Transverse colon (tissue), 3 donors: ENCODE data around the gene CLINT1.

Experiments
- EP300 ChIP-seq: sonication (generic); formaldehyde crosslinking; IDR thresholded peaks from one replicate; pipeline ENCODE4 v1.6.1; 2017; ENCODE audit warnings: antibody characterized with exemption, low read depth
- POLR2A ChIP-seq: fragments of 450-650 bp; IDR thresholded peaks from one replicate; pipeline ENCODE4 v1.6.1; 2016; ENCODE audit warnings: antibody characterized with exemption, mild to moderate bottlenecking, moderate library complexity
- TF ChIP-seq, protein P1 (sequence below), 5 experiments: fragments of 200-600 bp in 3 of 5; fragments of 450-650 bp in 2 of 5; sonication (generic) in 3 of 5; IDR thresholded peaks; 1 replicate in 2 of 5; 2 replicates in 3 of 5; pipeline ENCODE4 v1.5.1; 2016 to 2017; ENCODE audit warnings: antibody characterized with exemption in 5 of 5, inconsistent platforms in 3 of 5, mild to moderate bottlenecking in 2 of 5, moderate library complexity in 1 of 5

DNA sequence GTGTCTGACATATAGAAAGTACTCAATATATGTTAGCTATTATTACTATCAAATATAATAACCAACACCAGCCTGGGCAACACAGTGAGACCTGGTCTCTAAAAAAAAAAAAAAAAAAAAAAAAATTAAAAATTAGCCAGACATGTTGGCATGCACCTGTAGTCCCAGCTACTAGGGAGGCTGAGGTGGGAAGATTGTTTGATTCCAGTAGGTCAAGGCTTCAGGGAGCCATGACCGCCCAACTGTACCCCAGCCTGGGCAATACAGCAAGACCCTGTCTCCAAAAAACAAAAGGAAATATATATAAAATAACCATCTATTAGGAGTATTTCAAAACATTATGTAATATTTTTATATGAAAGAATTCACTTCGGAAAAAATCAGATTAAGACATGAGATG, 40.6 kb downstream of the CLINT1 start:
- TF ChIP-seq POLR2A (no peak), EP300 (no peak)
- TF ChIP-seq, protein P1, sequence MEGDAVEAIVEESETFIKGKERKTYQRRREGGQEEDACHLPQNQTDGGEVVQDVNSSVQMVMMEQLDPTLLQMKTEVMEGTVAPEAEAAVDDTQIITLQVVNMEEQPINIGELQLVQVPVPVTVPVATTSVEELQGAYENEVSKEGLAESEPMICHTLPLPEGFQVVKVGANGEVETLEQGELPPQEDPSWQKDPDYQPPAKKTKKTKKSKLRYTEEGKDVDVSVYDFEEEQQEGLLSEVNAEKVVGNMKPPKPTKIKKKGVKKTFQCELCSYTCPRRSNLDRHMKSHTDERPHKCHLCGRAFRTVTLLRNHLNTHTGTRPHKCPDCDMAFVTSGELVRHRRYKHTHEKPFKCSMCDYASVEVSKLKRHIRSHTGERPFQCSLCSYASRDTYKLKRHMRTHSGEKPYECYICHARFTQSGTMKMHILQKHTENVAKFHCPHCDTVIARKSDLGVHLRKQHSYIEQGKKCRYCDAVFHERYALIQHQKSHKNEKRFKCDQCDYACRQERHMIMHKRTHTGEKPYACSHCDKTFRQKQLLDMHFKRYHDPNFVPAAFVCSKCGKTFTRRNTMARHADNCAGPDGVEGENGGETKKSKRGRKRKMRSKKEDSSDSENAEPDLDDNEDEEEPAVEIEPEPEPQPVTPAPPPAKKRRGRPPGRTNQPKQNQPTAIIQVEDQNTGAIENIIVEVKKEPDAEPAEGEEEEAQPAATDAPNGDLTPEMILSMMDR (IDR thresholded peaks at IDR 0.05), result no peak
